ENCODE data around the gene AP2M1.

- TF ChIP-seq CTCF (conservative IDR thresholded peaks at IDR 0.05; ENCODE audit: low read length) (no peak), EZH2phosphoT487 (IDR thresholded peaks at IDR 0.05; ENCODE audit: borderline replicate concordance, low read depth, low read length) (no peak)
Measured at GRCh38 chr3:184228376-184229137, 53.9 kb downstream of the AP2M1 start.
